ENCODE results near the gene ZCCHC14.

Gene ZCCHC14

GRCh38 chr16:87356491-87356853 lies 136.4 kb downstream of the ZCCHC14 start:
- no peak for DNase-seq

All from eye (tissue), 1 donor.